ENCODE results near the gene ABTB1.
"Not testable (repeated sequence)": the region's sequence is repeated elsewhere in the genome, so short reads cannot be mapped to it uniquely, and the experiment has no call there.

ABTB1 gene

DNA sequence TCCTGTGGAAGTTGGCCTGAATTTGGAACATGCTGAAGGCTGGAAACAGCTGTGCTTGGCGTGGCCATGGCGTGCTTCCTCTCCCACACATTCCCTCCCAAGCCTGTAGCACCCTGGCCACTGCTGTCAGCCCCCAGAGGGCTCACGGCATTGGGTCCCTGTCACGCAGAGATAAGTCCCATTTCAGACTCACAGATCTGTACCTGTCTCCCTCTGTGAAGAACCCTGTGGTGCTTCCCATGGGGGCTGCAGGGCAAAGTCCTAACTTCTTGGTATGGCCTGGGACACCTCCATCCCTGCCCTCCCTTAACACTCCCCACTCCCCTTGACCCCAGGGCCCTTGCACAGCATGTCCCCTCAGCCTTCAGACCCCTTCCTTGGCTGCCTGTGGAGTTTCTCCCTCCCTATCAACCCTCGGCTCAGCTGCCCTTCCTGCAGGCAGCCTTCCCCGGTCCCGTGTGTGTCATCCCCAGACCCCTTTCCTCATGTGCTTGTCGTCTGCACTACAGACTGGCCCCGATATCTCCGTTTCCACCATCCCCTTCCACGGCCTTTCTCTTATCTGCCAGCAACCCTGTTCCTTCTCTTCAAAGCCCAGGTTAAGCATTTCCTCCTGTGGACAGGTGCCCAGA lies 28.6 kb downstream of the ABTB1 start:
- Histone ChIP-seq H3F3A (ENCODE audit: insufficient read depth, low read length) (no peaks in the 10 kb centered on the region), H3K79me2 (ENCODE audit: low read length) (no peaks in the 10 kb centered on the region), H2AFZ (ENCODE audit: low read length) (no peak overlapping the region), H3K4me2 (ENCODE audit: low read depth, low read length) (no peak overlapping the region), H3K4me1 (ENCODE audit: low read length) (no peaks in the 10 kb centered on the region), H3K9ac (ENCODE audit: low read length) (no peak overlapping the region), H3K4me3 (ENCODE audit: low read length) (no peak overlapping the region), H3K9me3 (replicated peaks; ENCODE audit: insufficient read depth, low read length) (no peaks in the 10 kb centered on the region), H3K27ac (ENCODE audit: low read length) (no peak overlapping the region), H3K36me3 (replicated peaks; ENCODE audit: insufficient read depth, low read length) (no peaks in the 10 kb centered on the region), H3K9me2 (replicated peaks; ENCODE audit: insufficient read depth, low read length) (no peaks in the 10 kb centered on the region), H3K27me3 (replicated peaks; ENCODE audit: insufficient read depth, low read length) (no peaks in the 10 kb centered on the region), H4K20me1 (ENCODE audit: insufficient read depth, low read length) (no peaks in the 10 kb centered on the region)
- no peak for DNase-seq
- TF ChIP-seq CTCF (IDR thresholded peaks at IDR 0.05; ENCODE audit: low read length) (no peak), EZH2 (optimal IDR thresholded peaks at IDR 0.05; ENCODE audit: low read depth, low read length) (no peak), EZH2phosphoT487 (IDR thresholded peaks at IDR 0.05; ENCODE audit: low read length) (no peak)

DNA sequence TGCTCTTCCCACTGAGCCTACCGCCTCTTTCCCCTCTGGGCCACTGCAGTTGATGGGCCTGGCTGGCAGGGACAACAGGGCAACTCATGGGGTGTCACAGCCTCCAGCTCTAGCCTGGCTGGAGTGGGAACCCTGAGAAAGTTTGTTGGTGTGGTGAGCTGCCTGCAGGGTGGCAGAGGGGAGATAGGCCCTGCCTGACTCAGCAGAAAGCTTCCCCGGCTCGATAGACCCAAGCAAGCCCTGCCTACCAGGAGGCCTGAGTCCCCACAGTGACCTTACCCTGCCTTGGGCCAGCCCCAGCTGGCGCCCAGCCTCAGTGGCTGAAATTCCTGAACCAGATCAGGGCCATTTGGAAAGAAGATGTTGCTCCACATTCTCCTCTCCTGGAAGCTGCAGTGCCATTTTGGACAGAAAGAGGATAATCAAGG lies 29.4 kb downstream of the ABTB1 start:
- TF ChIP-seq EZH2phosphoT487 (IDR thresholded peaks at IDR 0.05; ENCODE audit: low read length) (no peak), EZH2 (optimal IDR thresholded peaks at IDR 0.05; ENCODE audit: low read depth, low read length) (no peak), CTCF (IDR thresholded peaks at IDR 0.05; ENCODE audit: low read length) (no peak)
- H4K20me1 ChIP-seq (ENCODE audit: insufficient read depth, low read length): no peaks in the 10 kb centered on the region
- H3K4me3 ChIP-seq (ENCODE audit: low read length): no peak overlapping the region
- H3K9ac ChIP-seq (ENCODE audit: low read length): no peak overlapping the region
- no peak overlapping the region for H3K4me2 ChIP-seq (ENCODE audit: low read depth, low read length)
- no peak overlapping the region for H3K27ac ChIP-seq (ENCODE audit: low read length)
- no peaks in the 10 kb centered on the region for H3K9me3 ChIP-seq (replicated peaks; ENCODE audit: insufficient read depth, low read length)
- H3K27me3 ChIP-seq (replicated peaks; ENCODE audit: insufficient read depth, low read length): no peaks in the 10 kb centered on the region
- H2AFZ ChIP-seq (ENCODE audit: low read length): no peak overlapping the region
- no peaks in the 10 kb centered on the region for H3K79me2 ChIP-seq (ENCODE audit: low read length)
- no peaks in the 10 kb centered on the region for H3F3A ChIP-seq (ENCODE audit: insufficient read depth, low read length)
- H3K9me2 ChIP-seq (replicated peaks; ENCODE audit: insufficient read depth, low read length): no peaks in the 10 kb centered on the region
- no peaks in the 10 kb centered on the region for H3K36me3 ChIP-seq (replicated peaks; ENCODE audit: insufficient read depth, low read length)
- DNase-seq: no peak
- H3K4me1 ChIP-seq (ENCODE audit: low read length): no peaks in the 10 kb centered on the region

GRCh38 chr3:127704840-127705239 lies 32.1 kb downstream of the ABTB1 start:
- H3K27me3 ChIP-seq (replicated peaks; ENCODE audit: insufficient read depth, low read length); H3K4me2 ChIP-seq (ENCODE audit: low read depth, low read length); H3K9ac ChIP-seq (ENCODE audit: low read length); H3K79me2 ChIP-seq (ENCODE audit: low read length); H2AFZ ChIP-seq (ENCODE audit: low read length); DNase-seq; H3K36me3 ChIP-seq (replicated peaks; ENCODE audit: insufficient read depth, low read length); H4K20me1 ChIP-seq (ENCODE audit: insufficient read depth, low read length); H3F3A ChIP-seq (ENCODE audit: insufficient read depth, low read length); H3K9me3 ChIP-seq (replicated peaks; ENCODE audit: insufficient read depth, low read length); H3K4me3 ChIP-seq (ENCODE audit: low read length); H3K27ac ChIP-seq (ENCODE audit: low read length); H3K9me2 ChIP-seq (replicated peaks; ENCODE audit: insufficient read depth, low read length); H3K4me1 ChIP-seq (ENCODE audit: low read length): not testable (repeated sequence)

- no peak overlapping the region for H2AFZ ChIP-seq (ENCODE audit: low read length)
- H3K9ac ChIP-seq (ENCODE audit: low read length): no peak overlapping the region
- no peaks in the 10 kb centered on the region for H3F3A ChIP-seq (ENCODE audit: insufficient read depth, low read length)
- no peak for TF ChIP-seq EZH2 (optimal IDR thresholded peaks at IDR 0.05; ENCODE audit: low read depth, low read length)
- TF ChIP-seq EZH2phosphoT487 (IDR thresholded peaks at IDR 0.05; ENCODE audit: low read length): no peak
- no peak overlapping the region for H3K4me2 ChIP-seq (ENCODE audit: low read depth, low read length)
- no peak for DNase-seq
- no peaks in the 10 kb centered on the region for H3K27me3 ChIP-seq (replicated peaks; ENCODE audit: insufficient read depth, low read length)
- no peaks in the 10 kb centered on the region for H3K79me2 ChIP-seq (ENCODE audit: low read length)
- no peaks in the 10 kb centered on the region for H4K20me1 ChIP-seq (ENCODE audit: insufficient read depth, low read length)
- H3K4me3 ChIP-seq (ENCODE audit: low read length): no peak overlapping the region
- no peaks in the 10 kb centered on the region for H3K36me3 ChIP-seq (replicated peaks; ENCODE audit: insufficient read depth, low read length)
- no peaks in the 10 kb centered on the region for H3K9me3 ChIP-seq (replicated peaks; ENCODE audit: insufficient read depth, low read length)
- no peaks in the 10 kb centered on the region for H3K9me2 ChIP-seq (replicated peaks; ENCODE audit: insufficient read depth, low read length)
- H3K4me1 ChIP-seq (ENCODE audit: low read length): no peaks in the 10 kb centered on the region
- no peak overlapping the region for H3K27ac ChIP-seq (ENCODE audit: low read length)
Observed at GRCh38 chr3:127706312-127706711, 33.6 kb downstream of the ABTB1 start.
